Stimulated activated CD4-positive, alpha-beta T cell treated with anti-CD3 and anti-CD28 coated beads, Interleukin-1b, Interleukin-23, amount 100 ng/mL, for 1 hour (primary cell): ENCODE data around the gene SCRG1.

Experiments used
- DNase-seq, 2 donors: peaks; one replicate each; pipeline ENCODE4 v3.0.0-alpha.2; 2020; ENCODE audit warnings: low read depth in 2 of 2

The SCRG1 gene

GRCh38 chr4:173411106-173411693 is 12.3 kb upstream of the SCRG1 start:
- DNase-seq, result no peak

GRCh38 chr4:173410079-173410478 is 11.2 kb upstream of the SCRG1 start:
- no peak for DNase-seq

GRCh38 chr4:173405840-173406606 is 7.1 kb upstream of the SCRG1 start:
- DNase-seq, result no peak

- no peak for DNase-seq
Observed at GRCh38 chr4:173404296-173404865, 5.5 kb upstream of the SCRG1 start.

GRCh38 chr4:173403051-173403450 is 4.1 kb upstream of the SCRG1 start:
- no peak for DNase-seq

- no peak for DNase-seq
Observed at GRCh38 chr4:173401063-173401462, 2.1 kb upstream of the SCRG1 start.

- no peak for DNase-seq
Observed at GRCh38 chr4:173398220-173398619, 696 bp downstream of the SCRG1 start.

GRCh38 chr4:173397604-173398003 is 1.3 kb downstream of the SCRG1 start:
- DNase-seq, result no peak

- DNase-seq, result no peak
Observed at GRCh38 chr4:173391701-173392100, 7.2 kb downstream of the SCRG1 start.

GRCh38 chr4:173386751-173387150 is 12.2 kb downstream of the SCRG1 start:
- DNase-seq, result no peak

GRCh38 chr4:173382349-173382748 is 16.6 kb downstream of the SCRG1 start:
- DNase-seq, result no peak

- no peak for DNase-seq
Observed at GRCh38 chr4:173381610-173382009, 17.3 kb downstream of the SCRG1 start.

- no peak for DNase-seq
Observed at GRCh38 chr4:173380987-173381386, 17.9 kb downstream of the SCRG1 start.

GRCh38 chr4:173379929-173380328 is 19.0 kb downstream of the SCRG1 start:
- no peak for DNase-seq

- no peak for DNase-seq
Observed at GRCh38 chr4:173374588-173374987, 24.3 kb downstream of the SCRG1 start.

- DNase-seq, result no peak
Observed at GRCh38 chr4:173371292-173372192, 27.4 kb downstream of the SCRG1 start.

- DNase-seq, result peak; percentile 92 to 93
Observed at GRCh38 chr4:173370477-173371291, 28.2 kb downstream of the SCRG1 start, which contains the start of gene SAP30. TSS of gene SAP30 (plus strand) at chr4:173370954. CDS start at chr4:173371183, 229 bp downstream.

- peak in 1 of 2 donors; percentile 27 for DNase-seq
Observed at GRCh38 chr4:173370130-173370476, 28.8 kb downstream of the SCRG1 start.

- no peak for DNase-seq
Observed at GRCh38 chr4:173367946-173368345, 31.0 kb downstream of the SCRG1 start.

- DNase-seq, result no peak
Observed at GRCh38 chr4:173367285-173367684, 31.6 kb downstream of the SCRG1 start.

- no peak for DNase-seq
Observed at GRCh38 chr4:173365359-173365996, 33.4 kb downstream of the SCRG1 start.
